NT2/D1 (cell line): Measurements from ENCODE around the gene ZNF683.

ENCODE experiments used
- DNase-seq: peaks from one replicate; pipeline ENCODE4 v3.0.0-alpha.2; 2011; ENCODE audit warnings: low read depth, low spot score
- H3K27me3 ChIP-seq: 2 replicates; pipeline ENCODE4 v1.6.0; 2011; ENCODE audit warnings: mild to moderate bottlenecking; ENCODE audit not compliant: insufficient read length, insufficient read depth
- H3K36me3 ChIP-seq: 2 replicates; pipeline ENCODE4 v1.6.1; 2011; ENCODE audit warnings: mild to moderate bottlenecking, low read length, mixed read lengths; ENCODE audit not compliant: insufficient read depth, insufficient read length
- H3K4me1 ChIP-seq: 2 replicates; pipeline ENCODE4 v1.5.1; 2011; ENCODE audit not compliant: insufficient read depth, insufficient read length
- H3K4me3 ChIP-seq: 2 replicates; pipeline ENCODE4 v1.5.1; 2011; ENCODE audit warnings: low read depth; ENCODE audit not compliant: insufficient read length
- H3K9ac ChIP-seq: 2 replicates; pipeline ENCODE4 v1.6.0; 2011; ENCODE audit warnings: low read depth; ENCODE audit not compliant: insufficient read length
- H3K9me3 ChIP-seq: 2 replicates; pipeline ENCODE4 v1.5.1; 2011; ENCODE audit warnings: mild to moderate bottlenecking, low read length; ENCODE audit not compliant: insufficient read depth
- SUZ12 ChIP-seq: IDR thresholded peaks from 2 replicates; pipeline ENCODE4 v1.6.1; 2011; ENCODE audit not compliant: insufficient read length, insufficient read depth; ENCODE audit errors: extremely low read depth
- YY1 ChIP-seq: IDR thresholded peaks from 2 replicates; pipeline ENCODE4 v1.6.1; 2011; ENCODE audit not compliant: insufficient read length, insufficient read depth
- ZNF274 ChIP-seq: IDR thresholded peaks from 2 replicates; pipeline ENCODE4 v1.6.1; 2011; ENCODE audit warnings: mild to moderate bottlenecking, low read depth, low read length

ZNF683 gene

DNA sequence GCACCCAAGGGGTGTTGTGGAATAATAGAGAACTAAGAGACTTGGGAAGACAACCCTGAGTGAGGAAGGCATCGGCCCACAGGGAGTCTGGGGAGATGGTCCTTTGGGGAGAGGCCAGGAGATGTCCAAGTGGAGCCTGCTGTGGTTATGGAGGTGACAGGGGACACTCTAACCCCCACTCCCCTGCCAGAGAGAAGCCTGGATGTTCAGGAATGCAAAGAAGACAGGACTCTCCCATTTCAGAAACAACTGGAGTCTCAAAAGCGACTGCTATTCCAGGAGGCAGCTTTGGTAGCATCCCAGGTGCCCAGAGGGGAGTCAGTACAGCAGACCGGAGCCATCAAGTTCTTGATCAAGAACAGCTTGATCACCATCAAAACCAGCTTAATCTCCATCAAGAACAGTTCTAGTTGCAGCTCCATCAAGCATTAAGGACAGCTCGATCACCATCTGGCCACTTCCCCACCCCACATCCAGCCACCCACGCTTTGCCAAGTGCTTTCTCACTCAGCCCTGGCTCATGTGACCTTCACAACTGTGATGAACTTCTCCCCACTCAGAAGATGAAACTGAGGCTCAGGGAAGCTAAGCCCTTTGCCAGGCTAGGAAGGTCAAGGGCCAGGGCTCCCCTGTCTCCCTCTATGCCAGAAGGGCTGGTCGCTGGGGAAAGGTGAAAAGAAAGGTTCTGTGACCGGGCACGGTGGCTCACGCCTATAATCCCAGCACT is 54.0 kb downstream of the ZNF683 start:
- no peak for DNase-seq
- peaks cover 19% of the 10 kb centered on the region for H3K36me3 ChIP-seq
- TF ChIP-seq SUZ12 = no peak
- TF ChIP-seq ZNF274 = no peak
- TF ChIP-seq YY1 = no peak
- no peaks in the 10 kb centered on the region for H3K27me3 ChIP-seq
- no peaks in the 10 kb centered on the region for H3K9me3 ChIP-seq
- no peak overlapping the region for H3K4me3 ChIP-seq
- peaks cover 30% of the 10 kb centered on the region for H3K4me1 ChIP-seq
- H3K9ac ChIP-seq = peak overlapping the region; percentile 68

DNA sequence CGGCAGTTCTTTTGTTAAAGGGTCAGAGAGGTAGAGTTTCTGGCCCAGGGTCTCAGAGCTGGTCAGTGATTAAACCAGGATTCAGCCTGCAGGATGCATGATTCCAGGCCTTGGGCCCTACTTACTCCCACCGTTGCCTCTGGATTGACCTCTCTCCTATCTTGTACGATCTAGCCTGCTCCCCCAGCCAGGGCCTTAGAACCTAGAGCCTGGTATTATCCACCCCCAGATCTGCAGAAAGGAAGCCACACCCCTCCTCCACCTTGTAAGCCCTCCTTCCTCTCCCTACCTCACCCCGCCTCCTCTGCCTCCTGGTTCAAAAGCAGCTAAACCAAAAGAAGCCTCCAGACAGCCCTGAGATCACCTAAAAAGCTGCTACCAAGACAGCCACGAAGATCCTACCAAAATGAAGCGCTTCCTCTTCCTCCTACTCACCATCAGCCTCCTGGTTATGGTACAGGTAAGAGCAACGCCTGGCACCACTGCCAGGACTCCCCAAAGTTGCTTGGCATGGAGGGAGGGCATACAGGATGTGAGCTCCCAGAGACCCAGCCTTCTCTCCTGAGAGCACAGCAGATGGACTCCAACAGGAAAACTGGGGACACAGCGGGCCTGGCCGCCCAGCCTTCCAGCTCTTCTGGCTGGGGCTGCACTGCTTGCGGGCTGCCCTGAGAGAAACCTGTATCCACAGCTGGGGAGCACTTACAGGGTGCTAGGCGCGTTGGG is 54.8 kb downstream of the ZNF683 start, which contains the start of gene CD52:
TSS of gene CD52 (plus strand) at position 347 of the 726 bp plus-strand sequence. CDS start at position 407, 60 bp downstream.
- Histone ChIP-seq H3K4me1 (peaks cover 30% of the 10 kb centered on the region), H3K9ac (peak within 1 kb of the TSS; percentile 68), H3K36me3 (peaks cover 12% of the 10 kb centered on the region), H3K9me3 (no peaks in the 10 kb centered on the region), H3K4me3 (peak within 1 kb of the TSS; percentile 0), H3K27me3 (no peaks in the 10 kb centered on the region)
- DNase-seq = no peak
- TF ChIP-seq SUZ12 = no peak
- TF ChIP-seq YY1 = no peak
- no peak for TF ChIP-seq ZNF274

DNA sequence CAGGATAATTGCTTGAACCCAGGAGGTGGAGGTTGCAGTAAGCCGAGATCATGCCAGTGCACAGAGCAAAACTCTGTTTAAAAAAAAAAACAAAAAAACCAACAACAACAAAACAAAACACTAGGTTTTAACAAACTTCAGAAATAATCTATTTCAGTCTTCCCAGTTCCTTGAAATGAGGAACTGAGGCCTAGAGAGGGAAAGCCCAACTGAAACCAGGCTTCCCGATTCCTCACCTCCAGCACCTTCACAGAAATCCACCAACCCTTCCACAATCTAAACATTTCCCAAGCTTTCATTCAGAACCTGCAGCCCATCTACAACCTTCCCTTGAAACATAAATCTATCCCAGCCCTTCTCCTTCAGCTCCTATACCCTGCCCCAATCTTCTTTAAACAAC is 55.4 kb downstream of the ZNF683 start:
- H3K9ac ChIP-seq = peak overlapping the region; percentile 65
- TF ChIP-seq ZNF274 (no peak), YY1 (no peak), SUZ12 (no peak)
- H3K4me1 ChIP-seq = peaks cover 30% of the 10 kb centered on the region
- no peak for DNase-seq
- no peak overlapping the region for H3K4me3 ChIP-seq
- no peaks in the 10 kb centered on the region for H3K9me3 ChIP-seq
- H3K36me3 ChIP-seq = peaks cover 6% of the 10 kb centered on the region
- H3K27me3 ChIP-seq = no peaks in the 10 kb centered on the region

DNA sequence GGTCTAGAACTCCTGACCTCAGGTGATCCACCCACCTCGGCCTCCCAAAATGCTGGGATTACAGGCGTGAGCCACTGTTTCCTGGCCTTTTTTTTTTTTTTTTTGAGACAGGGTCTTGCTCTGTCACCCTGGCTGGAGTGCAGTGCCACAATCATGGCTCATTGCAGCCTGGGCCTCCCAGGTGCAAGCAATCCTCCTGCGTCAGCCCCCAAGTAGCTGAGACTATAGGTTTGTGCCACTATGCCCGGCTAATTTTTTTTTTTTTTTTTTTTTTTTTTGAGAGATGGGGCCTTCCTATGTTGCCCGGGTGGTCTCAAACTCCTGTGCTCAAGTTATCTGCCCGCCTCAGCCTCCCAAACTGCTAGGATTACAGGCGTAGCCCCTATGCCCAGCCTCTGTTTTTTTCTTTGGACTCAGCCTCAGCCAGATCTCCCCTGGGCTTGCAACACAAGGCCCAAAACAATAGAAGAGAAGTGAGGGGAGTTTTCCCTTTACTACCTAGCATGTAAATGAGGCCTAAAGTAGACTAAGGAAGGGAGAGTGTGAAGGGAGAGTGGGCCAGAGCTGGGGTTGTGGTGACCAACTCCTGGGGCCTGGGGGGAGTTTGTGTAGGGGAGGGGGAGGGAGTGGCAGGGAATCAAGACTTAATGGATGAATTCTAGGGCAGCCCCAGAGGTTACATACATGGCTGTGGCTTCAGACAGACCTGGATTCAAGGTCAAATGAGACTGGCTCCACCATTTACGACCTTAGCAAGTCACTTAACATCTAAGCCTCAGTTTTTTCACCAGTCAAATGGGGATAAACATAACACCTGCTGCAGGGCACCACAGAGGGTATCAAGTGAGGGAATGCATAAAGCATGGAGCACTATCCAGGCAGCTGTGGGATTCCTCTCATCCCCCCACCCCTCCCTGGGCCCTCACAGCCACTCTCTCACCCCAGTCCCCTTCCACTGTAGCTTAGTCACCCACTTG is 56.4 kb downstream of the ZNF683 start:
- TF ChIP-seq ZNF274 = no peak
- TF ChIP-seq SUZ12 = no peak
- TF ChIP-seq YY1 = no peak
- no peaks in the 10 kb centered on the region for H3K27me3 ChIP-seq
- H3K4me3 ChIP-seq = no peak overlapping the region
- H3K9ac ChIP-seq = peak overlapping the region; percentile 43
- H3K36me3 ChIP-seq = peaks cover 4% of the 10 kb centered on the region
- DNase-seq = no peak
- H3K4me1 ChIP-seq = peaks cover 30% of the 10 kb centered on the region
- H3K9me3 ChIP-seq = no peaks in the 10 kb centered on the region

DNA sequence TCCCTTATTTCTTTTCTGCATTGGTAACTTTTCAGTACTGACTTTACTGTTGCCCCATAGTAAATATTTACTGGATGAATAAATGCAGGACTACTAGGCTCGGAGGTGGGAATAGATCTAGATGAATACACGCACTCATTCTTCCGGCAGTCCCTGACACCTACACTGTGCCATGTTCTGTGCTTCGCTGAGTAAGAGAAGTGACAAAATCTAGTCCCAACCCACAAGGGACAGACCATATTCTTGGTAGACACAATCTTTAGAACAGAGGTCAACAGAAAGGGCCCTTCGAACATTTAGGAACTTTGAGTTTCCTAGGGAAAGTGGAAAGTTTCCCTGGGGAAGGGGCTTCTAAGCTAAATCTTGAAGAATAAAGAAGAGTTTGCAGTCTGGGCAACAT is 58.0 kb downstream of the ZNF683 start:
- Histone ChIP-seq H3K4me1 (peaks cover 25% of the 10 kb centered on the region), H3K9ac (no peak overlapping the region), H3K27me3 (no peaks in the 10 kb centered on the region), H3K9me3 (no peaks in the 10 kb centered on the region), H3K36me3 (no peaks in the 10 kb centered on the region), H3K4me3 (no peak overlapping the region)
- TF ChIP-seq ZNF274 (no peak), SUZ12 (no peak), YY1 (no peak)
- DNase-seq = no peak
